WTC11 (cell line): ENCODE results near the gene EFNA5. TPM values are rescaled to one million over a fixed set of nuclear protein-coding genes. Genes with fewer than 3 reads are reported as not detected.
A peak's percentile ranks its signal among the peaks of the same experiment; 100 is the strongest.

ENCODE experiments used
- ATAC-seq: fragments of 200-7000 bp; cut with Tn5 transposase; 2 replicates; pipeline ENCODE4 v1.10.0; 2021; ENCODE audit warnings: mild to moderate bottlenecking, moderate library complexity
- CTCF ChIA-PET: fragments of 300-600 bp; sonication (Branson Sonifier 250); formaldehyde crosslinking; loops from one replicate; lab custom pipeline; 2021; ENCODE audit warnings: antibody characterized with exemption; lab: Charles Lee
- POLR2A ChIA-PET: fragments of 350-600 bp; sonication (Branson Sonifier 250); formaldehyde crosslinking; loops from one replicate; lab custom pipeline; 2021; ENCODE audit warnings: antibody characterized with exemption; lab: Charles Lee
- DNase-seq: peaks from one replicate; pipeline ENCODE4 v3.0.0; 2021; ENCODE audit warnings: low spot score
- H3K27ac Mint-ChIP-seq: 2 replicates; pipeline ENCODE4 v1.8.0; 2021; ENCODE audit warnings: mixed read lengths
- H3K27me3 Mint-ChIP-seq: 2 replicates; pipeline ENCODE4 v1.8.0; 2021; ENCODE audit warnings: low read depth, mild to moderate bottlenecking, moderate library complexity, mixed read lengths
- H3K36me3 Mint-ChIP-seq: 2 replicates; pipeline ENCODE4 v1.8.0; 2021; ENCODE audit warnings: mixed read lengths
- H3K4me1 Mint-ChIP-seq: 2 replicates; pipeline ENCODE4 v1.8.0; 2022; ENCODE audit warnings: mixed read lengths
- H3K4me3 Mint-ChIP-seq: 2 replicates; pipeline ENCODE4 v1.8.0; 2021; ENCODE audit warnings: mild to moderate bottlenecking, moderate library complexity, mixed read lengths
- H3K9me3 Mint-ChIP-seq: 2 replicates; pipeline ENCODE4 v1.8.0; 2021; ENCODE audit warnings: mixed read lengths
- CBFB ChIP-seq: sonication (generic); formaldehyde crosslinking; IDR thresholded peaks from 2 replicates; pipeline ENCODE4 v1.8.1; 2022; ENCODE audit warnings: mild to moderate bottlenecking, low read depth, missing genetic modification reagents
- CREB1 ChIP-seq: sonication (generic); formaldehyde crosslinking; IDR thresholded peaks from 2 replicates; pipeline ENCODE4 v1.8.0; 2023; ENCODE audit warnings: mild to moderate bottlenecking, missing genetic modification reagents
- ELF4 ChIP-seq: sonication (generic); formaldehyde crosslinking; IDR thresholded peaks from 2 replicates; pipeline ENCODE4 v1.8.1; 2022; ENCODE audit warnings: low read depth, mild to moderate bottlenecking, moderate library complexity, missing genetic modification reagents
- FOXK1 ChIP-seq: sonication (generic); formaldehyde crosslinking; IDR thresholded peaks from 2 replicates; pipeline ENCODE4 v1.8.0; 2022; ENCODE audit warnings: mild to moderate bottlenecking, moderate library complexity, missing genetic modification reagents
- FOXP1 ChIP-seq: sonication (generic); formaldehyde crosslinking; IDR thresholded peaks from 2 replicates; pipeline ENCODE4 v1.8.0; 2022; ENCODE audit warnings: missing genetic modification reagents, mild to moderate bottlenecking, moderate library complexity, borderline replicate concordance
- GTF2I ChIP-seq: fragments of 250-450 bp; sonication (Bioruptor Pico); conservative IDR thresholded peaks from 2 replicates; pipeline ENCODE4 v1.4.0; 2021; ENCODE audit warnings: mild to moderate bottlenecking
- IRF2 ChIP-seq: sonication (generic); formaldehyde crosslinking; IDR thresholded peaks from 2 replicates; pipeline ENCODE4 v1.8.0; 2022; ENCODE audit warnings: low read depth, missing genetic modification reagents, borderline replicate concordance
- MXD4 ChIP-seq: fragments of 250-450 bp; sonication (Bioruptor Pico); IDR thresholded peaks from 2 replicates; pipeline ENCODE4 v1.8.0; 2021; ENCODE audit warnings: mild to moderate bottlenecking, moderate library complexity, borderline replicate concordance
- NR3C1 ChIP-seq: sonication (generic); formaldehyde crosslinking; conservative IDR thresholded peaks from 2 replicates; pipeline ENCODE4 v1.8.1; 2023; ENCODE audit warnings: low read depth, mild to moderate bottlenecking, missing genetic modification reagents
- OVOL2 ChIP-seq: fragments of 250-450 bp; sonication (Bioruptor Pico); IDR thresholded peaks from 2 replicates; pipeline ENCODE4 v1.9.0; 2021; ENCODE audit warnings: mild to moderate bottlenecking, borderline replicate concordance
- RORB ChIP-seq: fragments of 250-450 bp; sonication (Bioruptor Pico); IDR thresholded peaks from 2 replicates; pipeline ENCODE4 v1.9.0; 2021; ENCODE audit warnings: mild to moderate bottlenecking
- TCF7 ChIP-seq: sonication (generic); formaldehyde crosslinking; IDR thresholded peaks from 2 replicates; pipeline ENCODE4 v1.8.0; 2022; ENCODE audit warnings: mild to moderate bottlenecking, low read depth, missing genetic modification reagents, moderate library complexity
- ZNF121 ChIP-seq: sonication (generic); formaldehyde crosslinking; IDR thresholded peaks from 2 replicates; pipeline ENCODE4 v1.8.0; 2023; ENCODE audit warnings: missing genetic modification reagents
- ZNF423 ChIP-seq: fragments of 250-450 bp; sonication (Bioruptor Pico); IDR thresholded peaks from 2 replicates; pipeline ENCODE4 v2.1.2; 2022; ENCODE audit warnings: mild to moderate bottlenecking, moderate library complexity
- ZNF671 ChIP-seq: fragments of 250-450 bp; sonication (Bioruptor Pico); IDR thresholded peaks from 2 replicates; pipeline ENCODE4 v1.8.0; 2021; ENCODE audit warnings: mild to moderate bottlenecking
- total RNA-seq: library from RNA; stranded (reverse); gene quantifications from 3 replicates; pipeline ENCODE4 v1.2.3, GENCODE V29; 2021
- TF ChIP-seq, protein P1 (sequence below): sonication (generic); formaldehyde crosslinking; IDR thresholded peaks from 2 replicates; pipeline ENCODE4 v1.8.1; 2022; ENCODE audit warnings: low read depth, mild to moderate bottlenecking, moderate library complexity, missing genetic modification reagents, borderline replicate concordance
- TF ChIP-seq, protein P2 (sequence below): sonication (generic); formaldehyde crosslinking; IDR thresholded peaks from 2 replicates; pipeline ENCODE4 v1.8.0; 2022; ENCODE audit warnings: mild to moderate bottlenecking, missing genetic modification reagents
- TF ChIP-seq, protein P3 (sequence below): sonication (generic); formaldehyde crosslinking; IDR thresholded peaks from 2 replicates; pipeline ENCODE4 v1.8.0; 2023; ENCODE audit warnings: missing genetic modification reagents
- TF ChIP-seq, protein P4 (sequence below): sonication (generic); formaldehyde crosslinking; IDR thresholded peaks from 2 replicates; pipeline ENCODE4 v1.8.1; 2023; ENCODE audit warnings: mild to moderate bottlenecking, missing genetic modification reagents
- TF ChIP-seq, protein P5 (sequence below): fragments of 200-600 bp; IDR thresholded peaks from 2 replicates; pipeline ENCODE4 v1.8.0; 2022; ENCODE audit warnings: antibody characterized with exemption
- TF ChIP-seq, protein P6 (sequence below): fragments of 250-450 bp; sonication (Bioruptor Pico); IDR thresholded peaks from 2 replicates; pipeline ENCODE4 v1.9.0; 2021; ENCODE audit warnings: mild to moderate bottlenecking
- TF ChIP-seq, protein P7 (sequence below): fragments of 250-450 bp; sonication (Bioruptor Pico); IDR thresholded peaks from 2 replicates; pipeline ENCODE4 v2.1.2; 2022; ENCODE audit warnings: mild to moderate bottlenecking, moderate library complexity

Gene EFNA5
- total RNA-seq, 1 experiment from 2014 or later, result 17.4 TPM

DNA sequence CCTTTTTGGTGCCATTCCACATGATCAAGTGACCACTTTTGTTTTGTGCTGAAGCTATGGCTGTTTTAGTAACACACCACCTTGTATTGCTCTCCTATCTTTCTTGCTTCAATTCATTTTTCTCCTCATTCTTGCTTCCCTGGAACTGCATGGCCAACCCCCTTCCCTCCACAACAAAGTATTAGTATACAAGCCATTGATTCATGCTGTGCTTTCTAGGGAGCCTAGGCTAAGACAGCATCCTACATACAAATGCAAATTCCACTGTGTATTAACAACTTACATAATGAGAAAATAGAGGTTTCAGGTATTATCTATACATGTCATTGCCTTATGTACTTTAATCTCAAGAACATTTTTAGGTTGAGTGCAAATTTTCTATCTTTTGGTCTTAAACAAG is 141.1 kb downstream of the EFNA5 start:
- Mint-ChIP-seq H3K36me3 (no peaks in the 10 kb centered on the region), H3K4me1 (peaks cover 41% of the 10 kb centered on the region), H3K27ac (no peak overlapping the region), H3K27me3 (peaks cover 16% of the 10 kb centered on the region), H3K4me3 (no peak overlapping the region; the same call in 1 of the 2 replicates), H3K9me3 (no peaks in the 10 kb centered on the region)
- TF ChIP-seq ZNF423 (0 out of 2 replicates have a peak, but pooled peaks have one; percentile 26), NR3C1 (no peak), IRF2 (CRISPR knock-in tag) (no peak), FOXP1 (CRISPR knock-in tag) (no peak), ZNF121 (CRISPR knock-in tag) (no peak)
- TF ChIP-seq, protein P1, sequence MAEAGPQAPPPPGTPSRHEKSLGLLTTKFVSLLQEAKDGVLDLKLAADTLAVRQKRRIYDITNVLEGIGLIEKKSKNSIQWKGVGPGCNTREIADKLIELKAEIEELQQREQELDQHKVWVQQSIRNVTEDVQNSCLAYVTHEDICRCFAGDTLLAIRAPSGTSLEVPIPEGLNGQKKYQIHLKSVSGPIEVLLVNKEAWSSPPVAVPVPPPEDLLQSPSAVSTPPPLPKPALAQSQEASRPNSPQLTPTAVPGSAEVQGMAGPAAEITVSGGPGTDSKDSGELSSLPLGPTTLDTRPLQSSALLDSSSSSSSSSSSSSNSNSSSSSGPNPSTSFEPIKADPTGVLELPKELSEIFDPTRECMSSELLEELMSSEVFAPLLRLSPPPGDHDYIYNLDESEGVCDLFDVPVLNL (CRISPR knock-in tag), result no peak
- TF ChIP-seq, protein P2, sequence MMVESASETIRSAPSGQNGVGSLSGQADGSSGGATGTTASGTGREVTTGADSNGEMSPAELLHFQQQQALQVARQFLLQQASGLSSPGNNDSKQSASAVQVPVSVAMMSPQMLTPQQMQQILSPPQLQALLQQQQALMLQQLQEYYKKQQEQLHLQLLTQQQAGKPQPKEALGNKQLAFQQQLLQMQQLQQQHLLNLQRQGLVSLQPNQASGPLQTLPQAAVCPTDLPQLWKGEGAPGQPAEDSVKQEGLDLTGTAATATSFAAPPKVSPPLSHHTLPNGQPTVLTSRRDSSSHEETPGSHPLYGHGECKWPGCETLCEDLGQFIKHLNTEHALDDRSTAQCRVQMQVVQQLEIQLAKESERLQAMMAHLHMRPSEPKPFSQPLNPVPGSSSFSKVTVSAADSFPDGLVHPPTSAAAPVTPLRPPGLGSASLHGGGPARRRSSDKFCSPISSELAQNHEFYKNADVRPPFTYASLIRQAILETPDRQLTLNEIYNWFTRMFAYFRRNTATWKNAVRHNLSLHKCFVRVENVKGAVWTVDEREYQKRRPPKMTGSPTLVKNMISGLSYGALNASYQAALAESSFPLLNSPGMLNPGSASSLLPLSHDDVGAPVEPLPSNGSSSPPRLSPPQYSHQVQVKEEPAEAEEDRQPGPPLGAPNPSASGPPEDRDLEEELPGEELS (CRISPR knock-in tag), result peak; percentile 49; the same call in 1 of the 2 replicates
- TF ChIP-seq, protein P3, sequence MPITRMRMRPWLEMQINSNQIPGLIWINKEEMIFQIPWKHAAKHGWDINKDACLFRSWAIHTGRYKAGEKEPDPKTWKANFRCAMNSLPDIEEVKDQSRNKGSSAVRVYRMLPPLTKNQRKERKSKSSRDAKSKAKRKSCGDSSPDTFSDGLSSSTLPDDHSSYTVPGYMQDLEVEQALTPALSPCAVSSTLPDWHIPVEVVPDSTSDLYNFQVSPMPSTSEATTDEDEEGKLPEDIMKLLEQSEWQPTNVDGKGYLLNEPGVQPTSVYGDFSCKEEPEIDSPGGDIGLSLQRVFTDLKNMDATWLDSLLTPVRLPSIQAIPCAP (CRISPR knock-in tag), result no peak
- ChIA-PET POLR2A (no interaction called here), CTCF (interaction anchor here (1.0 kb wide), 1 partner anchor 10 kb away, joined by 4 read pairs; no protein-coding TSS in a partner anchor)
- DNase-seq, result no peak
- peak; percentile 90 for ATAC-seq

DNA sequence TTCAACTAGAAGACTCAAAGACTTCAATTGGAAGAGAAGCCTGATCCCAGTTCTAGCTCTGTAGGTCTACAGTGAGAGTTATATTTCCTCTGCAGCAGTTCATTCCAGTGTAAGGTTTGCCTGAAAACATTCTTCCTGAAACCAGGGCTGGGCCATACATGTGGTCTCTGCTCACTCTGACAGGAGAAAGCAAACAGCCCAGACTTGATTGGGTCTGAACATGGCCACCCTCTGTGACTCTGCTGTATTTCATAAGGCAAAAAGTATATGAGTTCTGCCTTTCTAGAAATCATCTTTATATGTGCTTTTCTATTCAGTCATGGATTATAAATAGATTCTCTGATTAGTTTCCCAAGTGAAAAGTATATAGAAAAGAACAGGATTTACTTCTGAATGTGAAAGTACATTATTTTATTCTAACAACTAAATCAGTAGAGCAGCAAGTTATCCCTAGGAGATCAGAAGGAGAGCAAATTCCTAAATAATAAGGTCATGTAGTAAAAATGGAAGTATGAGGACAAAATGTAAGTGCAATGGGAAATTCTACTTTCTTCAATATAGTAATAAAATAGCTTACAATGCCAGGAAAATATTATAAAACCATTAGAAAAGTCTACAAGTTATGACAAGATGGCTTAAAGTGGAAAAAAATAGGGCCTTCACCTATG is 144.3 kb downstream of the EFNA5 start:
- Mint-ChIP-seq H3K4me1 (peaks cover 55% of the 10 kb centered on the region), H3K36me3 (no peaks in the 10 kb centered on the region), H3K9me3 (no peaks in the 10 kb centered on the region), H3K27ac (peak overlapping the region; percentile 5; the same call in 1 of the 2 replicates), H3K27me3 (peaks cover 16% of the 10 kb centered on the region), H3K4me3 (no peak overlapping the region)
- CTCF ChIA-PET, result no interaction called here
- no peak for DNase-seq
- no peak for ATAC-seq
- POLR2A ChIA-PET, result no interaction called here
- TF ChIP-seq, protein P4, sequence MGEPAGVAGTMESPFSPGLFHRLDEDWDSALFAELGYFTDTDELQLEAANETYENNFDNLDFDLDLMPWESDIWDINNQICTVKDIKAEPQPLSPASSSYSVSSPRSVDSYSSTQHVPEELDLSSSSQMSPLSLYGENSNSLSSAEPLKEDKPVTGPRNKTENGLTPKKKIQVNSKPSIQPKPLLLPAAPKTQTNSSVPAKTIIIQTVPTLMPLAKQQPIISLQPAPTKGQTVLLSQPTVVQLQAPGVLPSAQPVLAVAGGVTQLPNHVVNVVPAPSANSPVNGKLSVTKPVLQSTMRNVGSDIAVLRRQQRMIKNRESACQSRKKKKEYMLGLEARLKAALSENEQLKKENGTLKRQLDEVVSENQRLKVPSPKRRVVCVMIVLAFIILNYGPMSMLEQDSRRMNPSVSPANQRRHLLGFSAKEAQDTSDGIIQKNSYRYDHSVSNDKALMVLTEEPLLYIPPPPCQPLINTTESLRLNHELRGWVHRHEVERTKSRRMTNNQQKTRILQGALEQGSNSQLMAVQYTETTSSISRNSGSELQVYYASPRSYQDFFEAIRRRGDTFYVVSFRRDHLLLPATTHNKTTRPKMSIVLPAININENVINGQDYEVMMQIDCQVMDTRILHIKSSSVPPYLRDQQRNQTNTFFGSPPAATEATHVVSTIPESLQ, result no peak
- TF ChIP-seq RORB (no peak), FOXK1 (CRISPR knock-in tag) (no peak), NR3C1 (no peak), OVOL2 (no peak), TCF7 (CRISPR knock-in tag) (no peak), GTF2I (no peak), CBFB (CRISPR knock-in tag) (no peak), ZNF671 (CRISPR knock-in tag) (no peak), IRF2 (CRISPR knock-in tag) (no peak), MXD4 (CRISPR knock-in tag) (no peak), CREB1 (CRISPR knock-in tag) (no peak), ELF4 (no peak)
- TF ChIP-seq, protein P5, sequence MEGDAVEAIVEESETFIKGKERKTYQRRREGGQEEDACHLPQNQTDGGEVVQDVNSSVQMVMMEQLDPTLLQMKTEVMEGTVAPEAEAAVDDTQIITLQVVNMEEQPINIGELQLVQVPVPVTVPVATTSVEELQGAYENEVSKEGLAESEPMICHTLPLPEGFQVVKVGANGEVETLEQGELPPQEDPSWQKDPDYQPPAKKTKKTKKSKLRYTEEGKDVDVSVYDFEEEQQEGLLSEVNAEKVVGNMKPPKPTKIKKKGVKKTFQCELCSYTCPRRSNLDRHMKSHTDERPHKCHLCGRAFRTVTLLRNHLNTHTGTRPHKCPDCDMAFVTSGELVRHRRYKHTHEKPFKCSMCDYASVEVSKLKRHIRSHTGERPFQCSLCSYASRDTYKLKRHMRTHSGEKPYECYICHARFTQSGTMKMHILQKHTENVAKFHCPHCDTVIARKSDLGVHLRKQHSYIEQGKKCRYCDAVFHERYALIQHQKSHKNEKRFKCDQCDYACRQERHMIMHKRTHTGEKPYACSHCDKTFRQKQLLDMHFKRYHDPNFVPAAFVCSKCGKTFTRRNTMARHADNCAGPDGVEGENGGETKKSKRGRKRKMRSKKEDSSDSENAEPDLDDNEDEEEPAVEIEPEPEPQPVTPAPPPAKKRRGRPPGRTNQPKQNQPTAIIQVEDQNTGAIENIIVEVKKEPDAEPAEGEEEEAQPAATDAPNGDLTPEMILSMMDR, result no peak
- TF ChIP-seq, protein P6, sequence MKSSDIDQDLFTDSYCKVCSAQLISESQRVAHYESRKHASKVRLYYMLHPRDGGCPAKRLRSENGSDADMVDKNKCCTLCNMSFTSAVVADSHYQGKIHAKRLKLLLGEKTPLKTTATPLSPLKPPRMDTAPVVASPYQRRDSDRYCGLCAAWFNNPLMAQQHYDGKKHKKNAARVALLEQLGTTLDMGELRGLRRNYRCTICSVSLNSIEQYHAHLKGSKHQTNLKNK (CRISPR knock-in tag), result no peak
- TF ChIP-seq, protein P7, sequence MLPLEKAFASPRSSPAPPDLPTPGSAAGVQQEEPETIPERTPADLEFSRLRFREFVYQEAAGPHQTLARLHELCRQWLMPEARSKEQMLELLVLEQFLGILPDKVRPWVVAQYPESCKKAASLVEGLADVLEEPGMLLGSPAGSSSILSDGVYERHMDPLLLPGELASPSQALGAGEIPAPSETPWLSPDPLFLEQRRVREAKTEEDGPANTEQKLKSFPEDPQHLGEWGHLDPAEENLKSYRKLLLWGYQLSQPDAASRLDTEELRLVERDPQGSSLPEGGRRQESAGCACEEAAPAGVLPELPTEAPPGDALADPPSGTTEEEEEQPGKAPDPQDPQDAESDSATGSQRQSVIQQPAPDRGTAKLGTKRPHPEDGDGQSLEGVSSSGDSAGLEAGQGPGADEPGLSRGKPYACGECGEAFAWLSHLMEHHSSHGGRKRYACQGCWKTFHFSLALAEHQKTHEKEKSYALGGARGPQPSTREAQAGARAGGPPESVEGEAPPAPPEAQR (CRISPR knock-in tag), result no peak
